GM19023 (cell line): Measurements from ENCODE around the gene ITSN2.
"Not testable (repeated sequence)": the region's sequence is repeated elsewhere in the genome, so short reads cannot be mapped to it uniquely, and the experiment has no call there.

Experiments used
- ATAC-seq: cut with Tn5 transposase; IDR thresholded peaks from one replicate; pipeline ENCODE4 v1.9.1; 2021; ENCODE audit warnings: mild to moderate bottlenecking, moderate library complexity; ENCODE audit not compliant: unreplicated experiment

The ITSN2 gene

GRCh38 chr2:24360050-24360962 is at the start of gene ITSN2:
TSS of gene ITSN2 (minus strand) at chr2:24360536. CDS start at chr2:24328082, 32,454 bp downstream.
- peak; percentile 82 for ATAC-seq

GRCh38 chr2:24409171-24409570 is 48.8 kb upstream of the ITSN2 start:
- no peak for ATAC-seq

GRCh38 chr2:24408704-24409103 is 48.4 kb upstream of the ITSN2 start:
- ATAC-seq, result not testable (repeated sequence)

- ATAC-seq, result no peak
These were observed 44.2 kb upstream of the ITSN2 start for GRCh38 chr2:24404491-24404921.

GRCh38 chr2:24403832-24404212 is 43.5 kb upstream of the ITSN2 start:
- ATAC-seq, result no peak

GRCh38 chr2:24403168-24403831 is 43.0 kb upstream of the ITSN2 start:
- no peak for ATAC-seq

- no peak for ATAC-seq
These were observed 42.1 kb upstream of the ITSN2 start for GRCh38 chr2:24402242-24403097.

GRCh38 chr2:24400207-24400907 is 40.0 kb upstream of the ITSN2 start:
- no peak for ATAC-seq

GRCh38 chr2:24399434-24400206 is 39.3 kb upstream of the ITSN2 start:
- no peak for ATAC-seq

GRCh38 chr2:24394998-24395397 is 34.7 kb upstream of the ITSN2 start:
- no peak for ATAC-seq

- no peak for ATAC-seq
These were observed 32.3 kb upstream of the ITSN2 start for GRCh38 chr2:24392542-24393059.

GRCh38 chr2:24385366-24385765 is 25.0 kb upstream of the ITSN2 start:
- ATAC-seq, result no peak

- peak; percentile 64 for ATAC-seq
These were observed 22.2 kb upstream of the ITSN2 start for GRCh38 chr2:24382363-24383073.

- ATAC-seq, result no peak
These were observed 20.5 kb upstream of the ITSN2 start for GRCh38 chr2:24380820-24381219.

GRCh38 chr2:24375349-24376087 is 15.2 kb upstream of the ITSN2 start:
- ATAC-seq, result no peak

GRCh38 chr2:24374301-24374700 is 14.0 kb upstream of the ITSN2 start:
- no peak for ATAC-seq

GRCh38 chr2:24372033-24372432 is 11.7 kb upstream of the ITSN2 start:
- no peak for ATAC-seq

GRCh38 chr2:24365826-24366225 is 5.5 kb upstream of the ITSN2 start:
- no peak for ATAC-seq
